Ascending aorta (tissue), 2 donors: Measurements from ENCODE around the gene CDC42BPA. TPM values are rescaled to one million over a fixed set of nuclear protein-coding genes. Genes with fewer than 3 reads are reported as not detected.

Experiments used
- DNase-seq, 2 donors: peaks; one replicate each; pipeline ENCODE4 v3.0.0-alpha.2; 2019; ENCODE audit warnings: low spot score in 2 of 2
- H3K27ac ChIP-seq, 2 donors: fragments of 200-600 bp; sonication (generic); one replicate each; pipeline ENCODE4 v1.5.1; 2016 to 2017; ENCODE audit warnings: mild to moderate bottlenecking in 1 of 2
- H3K27me3 ChIP-seq: fragments of 200-600 bp; sonication (generic); one replicate; pipeline ENCODE4 v1.5.1; 2017
- H3K36me3 ChIP-seq, 2 donors: fragments of 200-600 bp; sonication (generic); one replicate each; pipeline ENCODE4 v1.5.1; 2016
- H3K4me1 ChIP-seq, 2 donors: fragments of 200-600 bp; sonication (generic); one replicate each; pipeline ENCODE4 v1.5.1; 2016 to 2017; ENCODE audit warnings: mild to moderate bottlenecking in 1 of 2
- H3K4me3 ChIP-seq, 2 donors: fragments of 200-600 bp; sonication (generic); one replicate each; pipeline ENCODE4 v1.5.1; 2016 to 2017; ENCODE audit warnings: mild to moderate bottlenecking in 1 of 2
- H3K9me3 ChIP-seq, 2 donors: fragments of 200-600 bp; sonication (generic); one replicate each; pipeline ENCODE4 v1.5.1; 2016
- CTCF ChIP-seq, 3 experiments: fragments of 200-600 bp in 2 of 3; fragments of 450-650 bp in 1 of 3; sonication (generic) in 2 of 3; IDR thresholded peaks; one replicate each; pipeline ENCODE4 v1.5.1; 2016 to 2019; ENCODE audit warnings: antibody characterized with exemption in 3 of 3, mild to moderate bottlenecking in 1 of 3, moderate library complexity in 1 of 3
- intact Hi-C: fragments of 100-400 bp; cut with DNase I; formaldehyde crosslinking; loops from one replicate; pipeline ENCODE4 v1.15.1; 2023
- total RNA-seq: library from RNA; depleted of rRNA; stranded (reverse); fragments of >200 nt; gene quantifications from one replicate; pipeline ENCODE4 v1.1.0, GENCODE V29; 2016

Gene CDC42BPA
- total RNA-seq, 1 donor from 2014 or later = 56.9 TPM

GRCh38 chr1:227042292-227042691, 276.0 kb downstream of the CDC42BPA start:
- H3K36me3 ChIP-seq = peaks cover 9 to 30% of the 10 kb centered on the region in 2 donors
- no peaks in the 10 kb centered on the region for H3K9me3 ChIP-seq
- H3K27me3 ChIP-seq = no peaks in the 10 kb centered on the region
- intact Hi-C loops = no loop called here
- no peak for DNase-seq
- H3K4me3 ChIP-seq = no peak overlapping the region
- no peak for TF ChIP-seq CTCF (IDR thresholded peaks at IDR 0.05)
- H3K4me1 ChIP-seq = no peaks in the 10 kb centered on the region
- no peak overlapping the region for H3K27ac ChIP-seq

GRCh38 chr1:227038401-227038800, 279.9 kb downstream of the CDC42BPA start:
- Histone ChIP-seq H3K9me3 (no peaks in the 10 kb centered on the region), H3K4me1 (no peaks in the 10 kb centered on the region), H3K4me3 (no peak overlapping the region), H3K27ac (no peak overlapping the region), H3K27me3 (no peaks in the 10 kb centered on the region), H3K36me3 (peaks cover 8 to 19% of the 10 kb centered on the region in 2 donors)
- no peak for DNase-seq
- intact Hi-C loops = no loop called here
- TF ChIP-seq CTCF (IDR thresholded peaks at IDR 0.05) = no peak

- H3K27me3 ChIP-seq = no peaks in the 10 kb centered on the region
- intact Hi-C loops = no loop called here
- DNase-seq = no peak
- peaks cover 15 to 27% of the 10 kb centered on the region in 2 donors for H3K36me3 ChIP-seq
- no peak overlapping the region for H3K27ac ChIP-seq
- no peak overlapping the region for H3K4me3 ChIP-seq
- no peaks in the 10 kb centered on the region for H3K4me1 ChIP-seq
- H3K9me3 ChIP-seq = no peaks in the 10 kb centered on the region
- TF ChIP-seq CTCF (IDR thresholded peaks at IDR 0.05) = no peak
Measured at GRCh38 chr1:227037121-227037520, 281.2 kb downstream of the CDC42BPA start.

- H3K4me3 ChIP-seq = no peak overlapping the region
- H3K9me3 ChIP-seq = no peaks in the 10 kb centered on the region
- DNase-seq = no peak
- H3K27me3 ChIP-seq = no peaks in the 10 kb centered on the region
- no peaks in the 10 kb centered on the region for H3K4me1 ChIP-seq
- H3K27ac ChIP-seq = no peak overlapping the region
- peaks cover 17 to 30% of the 10 kb centered on the region in 2 donors for H3K36me3 ChIP-seq
- intact Hi-C loops = no loop called here
- TF ChIP-seq CTCF (IDR thresholded peaks at IDR 0.05) = no peak
Measured at GRCh38 chr1:227035316-227035715, 283.0 kb downstream of the CDC42BPA start.

GRCh38 chr1:227033880-227034279, 284.4 kb downstream of the CDC42BPA start:
- H3K9me3 ChIP-seq = no peaks in the 10 kb centered on the region
- H3K36me3 ChIP-seq = peaks cover 17 to 27% of the 10 kb centered on the region in 2 donors
- no peaks in the 10 kb centered on the region for H3K27me3 ChIP-seq
- DNase-seq = no peak
- intact Hi-C loops = no loop called here
- H3K4me3 ChIP-seq = no peak overlapping the region
- H3K27ac ChIP-seq = no peak overlapping the region
- no peak for TF ChIP-seq CTCF (IDR thresholded peaks at IDR 0.05)
- no peaks in the 10 kb centered on the region for H3K4me1 ChIP-seq

- Histone ChIP-seq H3K27me3 (no peaks in the 10 kb centered on the region), H3K27ac (no peak overlapping the region), H3K4me3 (no peak overlapping the region), H3K9me3 (no peaks in the 10 kb centered on the region), H3K4me1 (no peaks in the 10 kb centered on the region), H3K36me3 (peaks cover 24 to 30% of the 10 kb centered on the region in 2 donors)
- intact Hi-C loops = no loop called here
- TF ChIP-seq CTCF (IDR thresholded peaks at IDR 0.05) = no peak
- no peak for DNase-seq
Measured at GRCh38 chr1:227032396-227032795, 285.9 kb downstream of the CDC42BPA start.
